Kidney (tissue), 14 donors: Measurements from ENCODE around the gene LYPD3. TPM values are rescaled to one million over a fixed set of nuclear protein-coding genes. Genes with fewer than 3 reads are reported as not detected.
"Not testable (repeated sequence)": the region's sequence is repeated elsewhere in the genome, so short reads cannot be mapped to it uniquely, and the experiment has no call there.

Source experiments
- DNase-seq, 5 donors: peaks; one replicate each; pipeline ENCODE4 v3.0.0-alpha.2; 2013 to 2020
- FAIRE-seq: peaks from 2 replicates; lab custom pipeline; 2012; peaks lifted over from hg19 to GRCh38; lab: Jason Lieb, UNC
- H3K27ac ChIP-seq, 2 donors: one replicate each; pipeline ENCODE4 v1.7.0; 2013; ENCODE audit warnings: low read depth in 2 of 2, low read length in 2 of 2, inconsistent platforms in 1 of 2
- H3K27me3 ChIP-seq: one replicate; pipeline ENCODE4 v1.7.1; 2013; ENCODE audit warnings: low read length, inconsistent platforms; ENCODE audit not compliant: control insufficient read depth, insufficient read depth
- H3K36me3 ChIP-seq, 3 donors: one replicate each; pipeline versions ENCODE4 v1.7.0 to v1.7.1; 2013; ENCODE audit warnings: low read length in 3 of 3, control low read depth in 1 of 3, inconsistent platforms in 1 of 3; ENCODE audit not compliant: insufficient read depth in 3 of 3, control insufficient read depth in 2 of 3
- H3K4me1 ChIP-seq, 3 donors: one replicate each; pipeline versions ENCODE4 v1.7.0 to v1.7.1; 2013; ENCODE audit warnings: low read length in 3 of 3, inconsistent platforms in 1 of 3, low read depth in 1 of 3; ENCODE audit not compliant: control insufficient read depth in 2 of 3, insufficient read depth in 2 of 3
- H3K4me3 ChIP-seq, 3 donors: one replicate each; pipeline versions ENCODE4 v1.7.0 to v1.8.1; 2013; ENCODE audit warnings: low read length in 3 of 3, control low read depth in 1 of 3, inconsistent platforms in 1 of 3
- H3K9ac ChIP-seq, 3 donors: one replicate each; pipeline versions ENCODE4 v1.7.0 to v1.7.1; 2013; ENCODE audit warnings: low read length in 3 of 3, control low read depth in 1 of 3, inconsistent platforms in 1 of 3
- H3K9me3 ChIP-seq, 3 donors: one replicate each; pipeline versions ENCODE4 v1.7.0 to v1.7.1; 2013; ENCODE audit warnings: low read length in 3 of 3, control low read depth in 1 of 3, inconsistent platforms in 1 of 3; ENCODE audit not compliant: control insufficient read depth in 2 of 3, insufficient read depth in 1 of 3
- CTCF ChIP-seq: IDR thresholded peaks from 3 replicates; pipeline ENCODE4 v1.5.1; 2012; ENCODE audit warnings: mild to moderate bottlenecking, moderate library complexity, borderline replicate concordance; ENCODE audit not compliant: insufficient read depth; ENCODE audit errors: extremely low read depth
- intact Hi-C: fragments of 100-400 bp; cut with DNase I; formaldehyde crosslinking; loops from one replicate; pipeline ENCODE4 v1.11.1; 2022
- polyA plus RNA-seq: library from polyadenylated mRNA; stranded (reverse); fragments of 350-450 nt; fragmentation: Illumina TruSeq; extraction: RNeasy Lipid Tissue Mini Kit (QIAGEN cat#74804); gene quantifications from one replicate; pipeline ENCODE4 v1.2.3, GENCODE V29; 2014; ENCODE audit warnings: low read depth, low replicate concordance; ENCODE audit not compliant: insufficient read depth
- total RNA-seq: library from RNA; stranded (reverse); fragmentation: NEBNext Ultra II Directional; extraction: Animal tissue kit (Norgen Biotek cat#: 25700); gene quantifications from one replicate; pipeline ENCODE4 v1.2.1, GENCODE V29; 2021
- donor health status: control.
- donor health status: control.
- donor health status: control.
- donor health status: control.
- donor health status: control.
- donor health status: DM: yes; HTN: yes; CAD: no.
- donor health status: Normal renal cell carcinoma (clear cell type).

The LYPD3 gene
- total and polyA plus RNA-seq, 2 donors from 2014 or later: 1.7 to 2.2 TPM

- no peak overlapping the region for H3K4me3 ChIP-seq
- no peak overlapping the region for H3K27ac ChIP-seq
- peak; percentile 98 for TF ChIP-seq CTCF
- FAIRE-seq: no peak
- H3K9ac ChIP-seq: no peak overlapping the region
- intact Hi-C loops: loop anchor here (5.0 kb wide), 1 partner anchor 75 kb away; no protein-coding TSS in a partner anchor
- H3K27me3 ChIP-seq: no peaks in the 10 kb centered on the region
- DNase-seq: peak; percentile 79 to 91 (median 86)
- no peaks in the 10 kb centered on the region for H3K9me3 ChIP-seq
- peaks cover 0 to 2% (median 0%) of the 10 kb centered on the region in 3 donors for H3K4me1 ChIP-seq
- no peaks in the 10 kb centered on the region for H3K36me3 ChIP-seq
These were observed 18.5 kb downstream of the LYPD3 start for GRCh38 chr19:43446746-43447489.

- intact Hi-C loops: loop anchor here (5.0 kb wide), 1 partner anchor 77 kb away; no protein-coding TSS in a partner anchor
- TF ChIP-seq CTCF: no peak
These were observed 20.0 kb downstream of the LYPD3 start for GRCh38 chr19:43445426-43445825.

GRCh38 chr19:43444531-43445287 lies 20.7 kb downstream of the LYPD3 start:
- H3K36me3 ChIP-seq: no peaks in the 10 kb centered on the region
- no peaks in the 10 kb centered on the region for H3K27me3 ChIP-seq
- no peak for TF ChIP-seq CTCF
- no peak overlapping the region for H3K9ac ChIP-seq
- FAIRE-seq (no peak), DNase-seq (peak in 1 of 5 donors; percentile 80)
- H3K27ac ChIP-seq: no peak overlapping the region
- peaks cover 0 to 2% (median 0%) of the 10 kb centered on the region in 3 donors for H3K4me1 ChIP-seq
- intact Hi-C loops: loop anchor here (5.0 kb wide), 1 partner anchor 78 kb away; no protein-coding TSS in a partner anchor
- no peaks in the 10 kb centered on the region for H3K9me3 ChIP-seq
- H3K4me3 ChIP-seq: no peak overlapping the region

More at GRCh38 chr19:43445426-43445825, 20.0 kb downstream of the LYPD3 start:
- Histone ChIP-seq H3K4me3 (no peak overlapping the region), H3K36me3 (no peaks in the 10 kb centered on the region), H3K9ac (no peak overlapping the region), H3K27me3 (no peaks in the 10 kb centered on the region), H3K27ac (no peak overlapping the region), H3K4me1 (peaks cover 0 to 2% (median 0%) of the 10 kb centered on the region in 3 donors), H3K9me3 (no peaks in the 10 kb centered on the region)
- DNase-seq (no peak), FAIRE-seq (no peak)

GRCh38 chr19:43444091-43444490 lies 21.3 kb downstream of the LYPD3 start:
- H3K9ac ChIP-seq, H3K4me1 ChIP-seq, H3K9me3 ChIP-seq, FAIRE-seq, intact Hi-C loops, H3K36me3 ChIP-seq, H3K27me3 ChIP-seq, H3K27ac ChIP-seq, DNase-seq, H3K4me3 ChIP-seq: not testable (repeated sequence)
